Spleen (tissue), 7 donors: Measurements from ENCODE around the gene CMIP.

Experiments
- POLR2A ChIP-seq, 3 donors: fragments of 450-650 bp; IDR thresholded peaks; one replicate each; pipeline ENCODE4 v1.5.1; 2017; ENCODE audit warnings: antibody characterized with exemption in 3 of 3, mild to moderate bottlenecking in 1 of 3
- TF ChIP-seq, protein P1 (sequence below), 11 experiments: fragments of 200-600 bp in 7 of 11; fragments of 450-650 bp in 4 of 11; sonication (generic) in 4 of 11; IDR thresholded peaks in 8 of 11; conservative IDR thresholded peaks in 3 of 11; 1 replicate in 7 of 11; 2 replicates in 4 of 11; pipeline versions ENCODE4 v1.4.0 to v1.8.0; 2016 to 2021; ENCODE audit warnings: antibody characterized with exemption in 11 of 11, inconsistent platforms in 4 of 11, mild to moderate bottlenecking in 1 of 11
- donor health status: DM: no; HTN: no; CAD: no; lungs with moderate emphysema.
- donor health status: DM: no; HTN: no; CAD: no.
- donor health status: DM: no; HTN: no; CAD: no.

- TF ChIP-seq, protein P1, sequence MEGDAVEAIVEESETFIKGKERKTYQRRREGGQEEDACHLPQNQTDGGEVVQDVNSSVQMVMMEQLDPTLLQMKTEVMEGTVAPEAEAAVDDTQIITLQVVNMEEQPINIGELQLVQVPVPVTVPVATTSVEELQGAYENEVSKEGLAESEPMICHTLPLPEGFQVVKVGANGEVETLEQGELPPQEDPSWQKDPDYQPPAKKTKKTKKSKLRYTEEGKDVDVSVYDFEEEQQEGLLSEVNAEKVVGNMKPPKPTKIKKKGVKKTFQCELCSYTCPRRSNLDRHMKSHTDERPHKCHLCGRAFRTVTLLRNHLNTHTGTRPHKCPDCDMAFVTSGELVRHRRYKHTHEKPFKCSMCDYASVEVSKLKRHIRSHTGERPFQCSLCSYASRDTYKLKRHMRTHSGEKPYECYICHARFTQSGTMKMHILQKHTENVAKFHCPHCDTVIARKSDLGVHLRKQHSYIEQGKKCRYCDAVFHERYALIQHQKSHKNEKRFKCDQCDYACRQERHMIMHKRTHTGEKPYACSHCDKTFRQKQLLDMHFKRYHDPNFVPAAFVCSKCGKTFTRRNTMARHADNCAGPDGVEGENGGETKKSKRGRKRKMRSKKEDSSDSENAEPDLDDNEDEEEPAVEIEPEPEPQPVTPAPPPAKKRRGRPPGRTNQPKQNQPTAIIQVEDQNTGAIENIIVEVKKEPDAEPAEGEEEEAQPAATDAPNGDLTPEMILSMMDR (IDR thresholded peaks at IDR 0.05 in 8 of 11, conservative IDR thresholded peaks at IDR 0.05 in 3 of 11), result no peak
- TF ChIP-seq POLR2A (IDR thresholded peaks at IDR 0.05), result no peak
Measured at GRCh38 chr16:81649561-81650184, 205.1 kb downstream of the CMIP start.
